Body of pancreas (tissue), 4 donors: ENCODE results near the gene SIK3.

Experiments
- CTCF ChIP-seq, 7 experiments: fragments of 450-650 bp in 4 of 7; fragments of 200-600 bp in 3 of 7; sonication (generic) in 3 of 7; IDR thresholded peaks; one replicate each; pipeline ENCODE4 v1.5.1; 2016 to 2019; ENCODE audit warnings: antibody characterized with exemption in 7 of 7
- POLR2A ChIP-seq, 3 donors: fragments of 450-650 bp; IDR thresholded peaks; one replicate each; pipeline ENCODE4 v1.6.1; 2016; ENCODE audit warnings: antibody characterized with exemption in 3 of 3, mild to moderate bottlenecking in 2 of 3

GRCh38 chr11:116835791-116836631, 262.2 kb downstream of the SIK3 start:
- TF ChIP-seq CTCF (IDR thresholded peaks at IDR 0.05), result peak; percentile 41 to 89 (median 71)
- peak in 1 of 3 donors; percentile 7 for TF ChIP-seq POLR2A (IDR thresholded peaks at IDR 0.05)
